HL-60 (cell line): ENCODE results near the gene TFAP2A.

Experiments used
- DNase-seq, 2 experiments: peaks; one replicate each; pipeline ENCODE4 v3.0.0-alpha.2; 2010 to 2020; ENCODE audit warnings: low read depth in 1 of 2, low spot score in 1 of 2
- H3K27ac ChIP-seq: fragments of 250-450 bp; sonication (Bioruptor Pico); replicated peaks from 2 replicates; pipeline ENCODE4 v1.5.1; 2020; ENCODE audit warnings: mild to moderate bottlenecking, moderate library complexity
- H3K27me3 ChIP-seq: fragments of 250-450 bp; sonication (Bioruptor Pico); 2 replicates; pipeline ENCODE4 v1.5.1; 2021; ENCODE audit warnings: mild to moderate bottlenecking, moderate library complexity; ENCODE audit not compliant: insufficient read depth, poor library complexity, severe bottlenecking
- H3K4me3 ChIP-seq: replicated peaks from 2 replicates; pipeline ENCODE4 v1.5.1; 2011; ENCODE audit warnings: mild to moderate bottlenecking, control low read depth, low read length; ENCODE audit not compliant: insufficient read depth
- CTCF ChIP-seq: IDR thresholded peaks from one replicate; pipeline ENCODE4 v1.5.1; 2011; ENCODE audit warnings: low read length, control low read depth, inconsistent platforms; ENCODE audit not compliant: insufficient read depth
- GABPA ChIP-seq: IDR thresholded peaks from 2 replicates; pipeline ENCODE4 v1.6.1; 2012; ENCODE audit warnings: low read depth
- POLR2AphosphoS5 ChIP-seq: IDR thresholded peaks from 2 replicates; pipeline ENCODE4 v1.6.1; 2012; ENCODE audit warnings: low read depth
- SPI1 ChIP-seq: IDR thresholded peaks from 2 replicates; pipeline ENCODE4 v1.6.1; 2012; ENCODE audit warnings: low read depth, mild to moderate bottlenecking, borderline replicate concordance
- TF ChIP-seq, protein P1 (sequence below): IDR thresholded peaks from 2 replicates; pipeline ENCODE4 v1.6.1; 2012; ENCODE audit warnings: low read depth; ENCODE audit not compliant: insufficient replicate concordance

TFAP2A gene

DNA sequence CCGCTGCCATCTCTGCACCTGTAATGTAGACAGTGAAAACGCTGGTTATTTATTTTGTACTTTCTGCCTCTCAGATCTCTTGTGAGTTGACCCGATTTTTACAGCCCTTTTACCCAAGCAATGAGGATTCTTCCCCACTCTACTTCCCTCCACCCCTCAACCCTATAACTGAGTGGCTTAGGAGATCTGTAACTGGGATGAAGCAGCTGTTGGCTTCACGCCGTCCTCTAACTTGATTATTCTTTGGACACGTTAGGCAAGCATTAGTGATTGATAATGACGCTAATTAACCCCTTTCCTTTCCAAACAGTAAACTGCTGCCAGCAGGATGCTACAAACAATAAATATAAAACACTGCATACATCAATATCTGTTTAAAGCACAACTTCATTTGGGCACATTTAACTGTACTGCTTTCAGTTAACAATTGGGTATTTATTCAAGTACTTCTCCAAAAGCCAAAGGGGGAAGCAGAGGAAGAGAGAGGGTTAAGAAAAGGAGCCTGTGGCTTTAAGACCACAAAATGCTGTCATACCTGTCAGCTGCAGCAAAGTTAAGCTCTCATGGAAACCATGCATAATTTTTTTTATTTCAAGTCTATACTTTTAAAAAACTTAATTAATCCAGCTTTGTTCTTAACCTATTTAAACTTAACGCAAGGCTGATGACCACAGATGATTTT is 21.2 kb downstream of the TFAP2A start:
- Histone ChIP-seq H3K27ac (no peak overlapping the region), H3K27me3 (no peaks in the 10 kb centered on the region), H3K4me3 (no peak overlapping the region)
- DNase-seq = peak in 1 of 2 experiments; percentile 67
- TF ChIP-seq, protein P1, sequence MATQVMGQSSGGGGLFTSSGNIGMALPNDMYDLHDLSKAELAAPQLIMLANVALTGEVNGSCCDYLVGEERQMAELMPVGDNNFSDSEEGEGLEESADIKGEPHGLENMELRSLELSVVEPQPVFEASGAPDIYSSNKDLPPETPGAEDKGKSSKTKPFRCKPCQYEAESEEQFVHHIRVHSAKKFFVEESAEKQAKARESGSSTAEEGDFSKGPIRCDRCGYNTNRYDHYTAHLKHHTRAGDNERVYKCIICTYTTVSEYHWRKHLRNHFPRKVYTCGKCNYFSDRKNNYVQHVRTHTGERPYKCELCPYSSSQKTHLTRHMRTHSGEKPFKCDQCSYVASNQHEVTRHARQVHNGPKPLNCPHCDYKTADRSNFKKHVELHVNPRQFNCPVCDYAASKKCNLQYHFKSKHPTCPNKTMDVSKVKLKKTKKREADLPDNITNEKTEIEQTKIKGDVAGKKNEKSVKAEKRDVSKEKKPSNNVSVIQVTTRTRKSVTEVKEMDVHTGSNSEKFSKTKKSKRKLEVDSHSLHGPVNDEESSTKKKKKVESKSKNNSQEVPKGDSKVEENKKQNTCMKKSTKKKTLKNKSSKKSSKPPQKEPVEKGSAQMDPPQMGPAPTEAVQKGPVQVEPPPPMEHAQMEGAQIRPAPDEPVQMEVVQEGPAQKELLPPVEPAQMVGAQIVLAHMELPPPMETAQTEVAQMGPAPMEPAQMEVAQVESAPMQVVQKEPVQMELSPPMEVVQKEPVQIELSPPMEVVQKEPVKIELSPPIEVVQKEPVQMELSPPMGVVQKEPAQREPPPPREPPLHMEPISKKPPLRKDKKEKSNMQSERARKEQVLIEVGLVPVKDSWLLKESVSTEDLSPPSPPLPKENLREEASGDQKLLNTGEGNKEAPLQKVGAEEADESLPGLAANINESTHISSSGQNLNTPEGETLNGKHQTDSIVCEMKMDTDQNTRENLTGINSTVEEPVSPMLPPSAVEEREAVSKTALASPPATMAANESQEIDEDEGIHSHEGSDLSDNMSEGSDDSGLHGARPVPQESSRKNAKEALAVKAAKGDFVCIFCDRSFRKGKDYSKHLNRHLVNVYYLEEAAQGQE = no peak
- no peak for TF ChIP-seq POLR2AphosphoS5
- no peak for TF ChIP-seq CTCF
- no peak for TF ChIP-seq GABPA
- TF ChIP-seq SPI1 = peak; percentile 47; the same call in 1 of the 2 replicates

DNA sequence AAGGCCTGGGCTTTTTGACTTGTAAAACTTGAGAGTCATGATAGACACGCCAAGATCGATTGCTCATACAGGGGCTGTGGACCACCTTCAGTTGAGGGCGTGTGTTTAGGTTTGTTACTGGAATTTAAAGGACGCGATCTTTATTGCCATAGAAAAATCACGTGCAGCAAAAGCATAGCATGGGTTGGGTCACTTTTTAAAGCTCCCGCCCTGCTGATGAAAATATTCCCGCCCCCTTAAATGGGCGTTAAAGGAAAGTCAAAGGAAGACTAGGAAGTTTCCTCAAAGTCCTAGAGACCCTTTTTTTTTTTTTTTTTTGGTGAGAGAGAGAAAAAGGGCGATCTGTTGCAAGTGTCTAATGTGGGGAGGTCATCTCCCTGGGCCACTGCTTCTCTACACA is 23.1 kb downstream of the TFAP2A start:
- no peak overlapping the region for H3K4me3 ChIP-seq
- TF ChIP-seq GABPA (no peak), CTCF (no peak), POLR2AphosphoS5 (no peak), SPI1 (no peak)
- TF ChIP-seq, protein P1 = no peak
- H3K27me3 ChIP-seq = peaks cover 6% of the 10 kb centered on the region
- H3K27ac ChIP-seq = no peak overlapping the region
- DNase-seq = no peak

- TF ChIP-seq GABPA (no peak), CTCF (no peak)
- Histone ChIP-seq H3K27ac (no peak overlapping the region), H3K4me3 (no peak overlapping the region), H3K27me3 (peaks cover 9% of the 10 kb centered on the region)
- DNase-seq = no peak
Measured at GRCh38 chr6:10391299-10391630, 23.6 kb downstream of the TFAP2A start.
